Measurements from ENCODE around the gene AOC2. TPM values are rescaled to one million over a fixed set of nuclear protein-coding genes. Genes with fewer than 3 reads are reported as not detected.
"Not testable (repeated sequence)": the region's sequence is repeated elsewhere in the genome, so short reads cannot be mapped to it uniquely, and the experiment has no call there.

AOC2 gene
- total and polyA plus RNA-seq, 10 of the 15 experiments (the other 5 are each of a cell fraction or from before 2014, with no cell fraction given), result 0.08 to 1.9 (median 0.62) TPM

DNA sequence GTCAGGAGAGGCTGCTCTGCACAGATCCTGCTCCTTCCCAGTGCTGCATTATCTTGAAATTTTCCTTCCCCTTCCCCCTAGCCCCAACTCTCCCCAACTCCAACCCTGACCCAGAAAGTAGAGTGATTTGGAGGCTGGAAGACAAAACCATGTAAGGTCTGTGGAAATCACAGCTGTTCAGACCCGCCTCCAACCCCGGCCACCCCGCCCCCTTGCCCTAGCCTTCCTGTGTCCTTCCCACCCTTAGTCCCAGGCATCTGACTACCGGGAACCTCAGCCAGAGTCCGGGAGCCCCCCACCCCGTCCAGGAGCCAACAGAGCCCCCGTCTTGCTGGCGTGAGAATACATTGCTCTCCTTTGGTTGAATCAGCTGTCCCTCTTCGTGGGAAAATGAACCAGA lies 6.6 kb downstream of the AOC2 start, which contains the start of gene AOC3:
TSS of gene AOC3 (plus strand) at position 246 of the 400 bp plus-strand sequence. CDS start at position 391, 145 bp downstream.
- TF ChIP-seq PBX3 (IDR thresholded peaks at IDR 0.05; ENCODE audit: insufficient replicate concordance, low read depth, low read length) (no peak), MEF2B (IDR thresholded peaks at IDR 0.05; ENCODE audit: partially characterized antibody, poor library complexity, severe bottlenecking) (no peak)
- no peak within 1 kb of the TSS for H3K27ac ChIP-seq (ENCODE audit: control insufficient read depth, insufficient read depth)
- H3K9ac ChIP-seq (ENCODE audit: control insufficient read depth, insufficient read depth, low read length), result no peak within 1 kb of the TSS
- no TSS peak for BruUV-seq (replicated peaks)
- intact Hi-C loops (cut with micrococcal nuclease; ENCODE audit: unreplicated experiment), result no loop called here
- H4K20me1 ChIP-seq (ENCODE audit: control insufficient read depth, insufficient read depth), result no peaks in the 10 kb centered on the region
- FAIRE-seq (no peak), DNase-seq (ENCODE audit: low read depth, low spot score) (no peak), ATAC-seq (no peak)
- H3K36me3 ChIP-seq (ENCODE audit: control insufficient read depth in 2 of 2, insufficient read depth in 2 of 2, low read length in 1 of 2), result no peaks in the 10 kb centered on the region
- CTCF ChIA-PET, result no interaction called here
- WGBS (ENCODE audit: insufficient coverage, insufficient replicate concordance, low lambda C conversion rate, missing lambda C conversion rate), result 52% methylated on average over 6 of the region's 9 CpGs
- H3K4me2 ChIP-seq (ENCODE audit: control insufficient read depth, insufficient read depth), result no peak within 1 kb of the TSS
- in situ Hi-C loops (cut with MboI), result no loop called here
- H3K4me1 ChIP-seq (ENCODE audit: control insufficient read depth, insufficient read depth, low read length), result no peaks in the 10 kb centered on the region
- POLR2A ChIA-PET, result no interaction called here
- no peaks in the 10 kb centered on the region for H3K9me3 ChIP-seq (replicated peaks; ENCODE audit: control insufficient read depth, insufficient read depth, low read length)
- RAD21 ChIA-PET (ENCODE audit: unreplicated experiment), result no interaction called here
- no peaks in the 10 kb centered on the region for H3K27me3 ChIP-seq (replicated peaks in 1 of 2; ENCODE audit: control insufficient read depth in 2 of 2, insufficient read depth in 2 of 2, low read length in 1 of 2)
- H3K79me2 ChIP-seq (ENCODE audit: control insufficient read depth, insufficient read depth, low read length), result no peaks in the 10 kb centered on the region
- H3K4me3 ChIP-seq, result no peak within 1 kb of the TSS
- SMC1A ChIA-PET (ENCODE audit: uncharacterized antibody, unreplicated experiment), result no interaction called here
- H2AFZ ChIP-seq (ENCODE audit: control insufficient read depth, low read depth, low read length), result no peak within 1 kb of the TSS

DNA sequence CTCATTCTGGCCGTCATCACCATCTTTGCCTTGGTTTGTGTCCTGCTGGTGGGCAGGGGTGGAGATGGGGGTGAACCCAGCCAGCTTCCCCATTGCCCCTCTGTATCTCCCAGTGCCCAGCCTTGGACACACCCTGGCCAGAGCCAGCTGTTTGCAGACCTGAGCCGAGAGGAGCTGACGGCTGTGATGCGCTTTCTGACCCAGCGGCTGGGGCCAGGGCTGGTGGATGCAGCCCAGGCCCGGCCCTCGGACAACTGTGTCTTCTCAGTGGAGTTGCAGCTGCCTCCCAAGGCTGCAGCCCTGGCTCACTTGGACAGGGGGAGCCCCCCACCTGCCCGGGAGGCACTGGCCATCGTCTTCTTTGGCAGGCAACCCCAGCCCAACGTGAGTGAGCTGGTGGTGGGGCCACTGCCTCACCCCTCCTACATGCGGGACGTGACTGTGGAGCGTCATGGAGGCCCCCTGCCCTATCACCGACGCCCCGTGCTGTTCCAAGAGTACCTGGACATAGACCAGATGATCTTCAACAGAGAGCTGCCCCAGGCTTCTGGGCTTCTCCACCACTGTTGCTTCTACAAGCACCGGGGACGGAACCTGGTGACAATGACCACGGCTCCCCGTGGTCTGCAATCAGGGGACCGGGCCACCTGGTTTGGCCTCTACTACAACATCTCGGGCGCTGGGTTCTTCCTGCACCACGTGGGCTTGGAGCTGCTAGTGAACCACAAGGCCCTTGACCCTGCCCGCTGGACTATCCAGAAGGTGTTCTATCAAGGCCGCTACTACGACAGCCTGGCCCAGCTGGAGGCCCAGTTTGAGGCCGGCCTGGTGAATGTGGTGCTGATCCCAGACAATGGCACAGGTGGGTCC lies 7.2 kb downstream of the AOC2 start:
- intact Hi-C loops (cut with micrococcal nuclease; ENCODE audit: unreplicated experiment); BruUV-seq (replicated peaks): not testable (repeated sequence)

More for the DNA sequence above, 7.2 kb downstream of the AOC2 start:
- POLR2A ChIA-PET; DNase-seq (ENCODE audit: low read depth, low spot score); H3K36me3 ChIP-seq (ENCODE audit: control insufficient read depth in 2 of 2, insufficient read depth in 2 of 2, low read length in 1 of 2); RAD21 ChIA-PET (ENCODE audit: unreplicated experiment); H2AFZ ChIP-seq (ENCODE audit: control insufficient read depth, low read depth, low read length); H3K9me3 ChIP-seq (replicated peaks; ENCODE audit: control insufficient read depth, insufficient read depth, low read length); ATAC-seq; FAIRE-seq; H3K27ac ChIP-seq (ENCODE audit: control insufficient read depth, insufficient read depth); in situ Hi-C loops (cut with MboI); H3K4me3 ChIP-seq; CTCF ChIA-PET; H3K4me1 ChIP-seq (ENCODE audit: control insufficient read depth, insufficient read depth, low read length); H3K9ac ChIP-seq (ENCODE audit: control insufficient read depth, insufficient read depth, low read length); H4K20me1 ChIP-seq (ENCODE audit: control insufficient read depth, insufficient read depth); H3K79me2 ChIP-seq (ENCODE audit: control insufficient read depth, insufficient read depth, low read length); H3K27me3 ChIP-seq (replicated peaks in 1 of 2; ENCODE audit: control insufficient read depth in 2 of 2, insufficient read depth in 2 of 2, low read length in 1 of 2); SMC1A ChIA-PET (ENCODE audit: uncharacterized antibody, unreplicated experiment); H3K4me2 ChIP-seq (ENCODE audit: control insufficient read depth, insufficient read depth): not testable (repeated sequence)
- WGBS (ENCODE audit: insufficient coverage, insufficient replicate concordance, low lambda C conversion rate, missing lambda C conversion rate), result 83% methylated on average over 13 of the region's 28 CpGs

Data from GM12878 (cell line).